GM19025 (cell line): ENCODE measurements around the gene GNG5.
"Not testable (repeated sequence)": the region's sequence is repeated elsewhere in the genome, so short reads cannot be mapped to it uniquely, and the experiment has no call there.

Experiments
- ATAC-seq: cut with Tn5 transposase; IDR thresholded peaks from one replicate; pipeline ENCODE4 v1.9.1; 2021; ENCODE audit warnings: mild to moderate bottlenecking, low read depth, moderate library complexity; ENCODE audit not compliant: unreplicated experiment

GNG5 gene

DNA sequence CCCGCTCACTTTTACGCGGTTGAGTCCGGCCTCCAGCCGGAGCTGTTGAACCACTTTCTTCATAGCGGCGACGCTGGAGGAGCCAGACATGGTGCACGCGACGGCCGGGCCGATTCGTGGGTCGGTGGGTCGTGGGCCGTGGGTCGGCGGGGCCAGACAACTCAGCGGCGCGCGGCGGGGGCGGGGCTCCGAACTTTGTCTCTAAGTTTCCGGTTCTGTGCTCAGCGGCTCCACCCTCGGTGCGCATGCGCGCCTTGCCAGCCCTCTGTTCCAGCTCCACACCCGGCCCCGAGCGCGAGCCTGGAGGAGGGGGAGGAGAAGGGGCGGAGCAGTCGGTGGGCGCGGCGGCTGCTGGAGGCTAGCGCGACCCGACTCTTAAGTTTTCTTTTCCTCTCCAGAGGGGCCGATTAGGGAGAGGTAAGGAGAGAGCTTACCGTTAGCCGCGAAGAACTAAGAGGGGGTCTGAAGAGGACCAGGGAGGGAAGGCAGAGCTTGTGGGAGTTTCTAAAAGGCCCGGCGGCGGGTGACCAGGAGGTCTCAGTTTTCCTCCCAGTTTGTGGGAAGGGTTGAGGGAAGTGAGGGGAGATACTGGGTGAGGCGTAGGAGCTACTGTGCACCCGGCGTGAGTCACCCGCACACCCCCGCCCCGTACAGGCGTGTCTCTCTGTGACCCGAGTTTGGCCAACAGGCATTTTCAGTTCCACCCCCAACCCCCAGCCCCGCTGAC lies at the start of gene GNG5, which contains the start of gene SPATA1:
GNG5 (minus strand) TSS at position 580 of the 727 bp plus-strand sequence; CDS start at position 90, 490 bp downstream.
SPATA1 (plus strand) TSS at position 385 of the 727 bp plus-strand sequence. CDS start 9,974 bp downstream, outside the sequence.
- ATAC-seq, result peak; percentile 75

GRCh38 chr1:84550826-84551225 lies 44.4 kb upstream of the GNG5 start:
- no peak for ATAC-seq

- no peak for ATAC-seq
Measured at GRCh38 chr1:84541679-84542078, 35.3 kb upstream of the GNG5 start.

DNA sequence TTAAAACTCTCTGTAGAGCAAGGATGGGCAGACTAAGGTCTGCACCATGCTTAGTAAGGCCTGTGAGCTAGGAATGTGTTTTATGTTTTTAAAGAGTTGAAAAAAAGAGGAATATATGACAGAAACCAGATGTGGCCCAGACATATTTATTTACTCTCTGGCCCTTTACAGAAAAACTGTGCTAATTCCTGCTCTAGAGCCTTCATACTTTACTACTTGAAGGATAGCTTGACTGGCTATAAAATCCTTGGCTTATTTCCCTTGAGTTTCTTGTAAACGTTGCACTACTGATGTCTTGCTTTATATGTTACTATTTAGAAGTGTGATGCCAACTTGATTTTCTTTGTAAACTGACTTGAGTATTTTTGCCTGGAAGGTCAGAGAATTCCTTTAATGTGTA lies 34.4 kb upstream of the GNG5 start:
- ATAC-seq, result no peak

GRCh38 chr1:84539972-84540371 lies 33.6 kb upstream of the GNG5 start:
- ATAC-seq, result no peak

- peak; percentile 86 for ATAC-seq
Measured at GRCh38 chr1:84538599-84538998, 32.2 kb upstream of the GNG5 start.

DNA sequence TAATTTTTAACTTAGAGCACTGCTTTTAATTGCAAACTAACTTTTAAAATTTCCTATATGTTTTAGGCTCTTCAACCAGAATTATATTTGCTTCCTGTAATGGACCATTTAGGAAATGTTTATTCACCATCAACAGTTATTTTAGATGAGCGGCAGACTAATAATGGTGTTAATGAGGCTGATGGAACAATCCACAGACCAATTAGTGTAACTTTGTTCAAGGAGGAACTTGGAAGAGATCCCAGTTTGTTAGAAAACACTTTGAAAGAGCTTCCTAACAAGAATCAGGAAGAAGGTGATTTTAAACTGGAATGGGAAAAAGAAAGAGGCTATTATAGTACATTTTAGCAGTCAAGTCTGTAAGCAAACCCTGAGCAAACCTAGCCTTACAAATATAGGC lies 19.4 kb upstream of the GNG5 start:
- no peak for ATAC-seq

DNA sequence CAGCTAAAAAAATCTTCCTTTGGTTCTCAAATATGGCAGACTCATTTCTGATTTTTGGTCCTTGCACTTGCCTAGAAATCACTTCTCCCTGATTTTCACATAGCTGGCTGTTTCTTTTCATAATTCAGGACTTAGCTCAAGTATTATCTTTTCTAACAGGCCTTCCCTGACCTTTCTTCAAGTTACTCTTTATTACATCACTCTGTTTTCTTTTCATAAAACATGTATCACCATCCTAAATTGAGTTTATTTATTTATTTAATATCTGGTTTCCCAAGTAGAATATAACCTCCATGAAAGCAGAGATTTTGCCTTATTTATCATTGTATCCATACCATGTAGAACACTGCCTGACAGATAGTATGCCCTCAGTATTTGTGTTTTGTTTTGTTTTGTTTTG lies 18.2 kb upstream of the GNG5 start:
- ATAC-seq, result no peak

DNA sequence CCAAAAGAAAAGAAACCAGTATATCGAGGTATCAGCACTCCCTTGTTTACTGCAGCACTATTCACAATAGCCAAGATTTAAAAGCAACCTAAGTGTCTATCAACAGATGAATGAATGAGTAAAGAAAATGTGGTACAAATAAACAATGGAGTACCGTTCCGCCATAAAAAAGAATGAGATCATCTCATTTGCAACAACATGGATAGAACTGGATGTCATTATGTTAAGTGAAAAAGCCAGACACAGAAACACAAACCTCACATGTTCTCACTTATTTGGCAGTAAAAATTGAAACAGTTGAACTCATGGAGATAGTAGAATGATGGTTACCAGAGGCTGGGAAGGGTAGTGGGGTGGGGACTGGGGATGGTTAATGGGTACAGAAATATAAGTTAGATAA lies 4.3 kb upstream of the GNG5 start:
- no peak for ATAC-seq

GRCh38 chr1:84510165-84510564 lies 3.8 kb upstream of the GNG5 start:
- no peak for ATAC-seq

GRCh38 chr1:84509029-84509428 lies 2.6 kb upstream of the GNG5 start:
- no peak for ATAC-seq

GRCh38 chr1:84508510-84508909 lies 2.1 kb upstream of the GNG5 start:
- no peak for ATAC-seq

DNA sequence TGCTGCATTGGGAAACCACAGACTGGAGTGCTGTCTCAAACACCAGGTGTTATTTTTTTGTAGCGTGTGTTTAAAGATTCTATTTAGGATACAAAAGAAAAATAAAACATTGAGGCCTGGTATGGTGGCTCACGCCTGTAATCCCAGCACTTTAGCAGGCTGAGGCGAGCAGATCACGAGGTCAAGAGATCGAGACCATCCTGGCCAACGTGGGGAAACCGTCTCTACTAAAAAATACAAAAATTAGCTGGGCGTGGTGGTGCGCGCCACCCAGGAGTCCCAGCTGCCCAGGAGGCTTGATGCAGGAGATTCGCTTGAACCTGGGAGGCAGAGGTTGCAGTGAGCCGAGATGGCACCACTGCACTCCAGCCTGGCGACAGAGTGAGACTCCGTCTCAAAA lies 1.5 kb upstream of the GNG5 start:
- not testable (repeated sequence) for ATAC-seq

DNA sequence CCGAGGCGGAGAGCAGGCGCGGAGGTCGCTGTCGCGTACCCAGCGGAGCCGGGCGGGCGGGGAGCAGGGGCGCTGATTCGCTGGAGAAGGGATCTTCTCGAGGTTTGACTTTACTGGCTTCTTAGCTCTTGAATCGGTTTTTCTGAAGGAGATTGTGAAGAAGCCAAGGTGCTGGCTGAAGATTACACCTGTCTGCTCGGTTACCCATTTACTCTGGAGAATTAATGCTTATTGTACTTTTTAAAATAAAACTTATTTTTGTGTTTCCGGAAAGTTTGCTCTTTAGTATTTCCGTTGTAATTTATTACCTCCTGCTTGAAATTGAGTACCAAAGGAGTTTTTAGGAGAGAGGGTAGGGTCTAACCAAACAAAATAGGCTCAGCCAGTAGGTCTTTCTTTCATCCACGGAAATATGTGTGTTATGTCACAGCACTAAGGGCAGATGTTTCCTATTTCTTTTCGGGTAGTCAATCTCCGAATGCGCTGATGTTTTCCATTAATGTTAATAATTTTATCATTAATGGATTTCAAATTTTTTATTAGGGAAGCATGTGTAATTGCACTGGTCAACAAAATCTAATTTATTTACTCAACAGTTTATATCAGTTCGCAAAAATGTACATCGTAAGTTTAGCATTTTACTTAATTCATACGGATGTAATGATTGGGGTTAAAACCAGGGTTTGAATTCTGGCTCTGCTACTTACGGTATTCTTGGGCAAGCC lies 510 bp upstream of the GNG5 start:
- no peak for ATAC-seq

DNA sequence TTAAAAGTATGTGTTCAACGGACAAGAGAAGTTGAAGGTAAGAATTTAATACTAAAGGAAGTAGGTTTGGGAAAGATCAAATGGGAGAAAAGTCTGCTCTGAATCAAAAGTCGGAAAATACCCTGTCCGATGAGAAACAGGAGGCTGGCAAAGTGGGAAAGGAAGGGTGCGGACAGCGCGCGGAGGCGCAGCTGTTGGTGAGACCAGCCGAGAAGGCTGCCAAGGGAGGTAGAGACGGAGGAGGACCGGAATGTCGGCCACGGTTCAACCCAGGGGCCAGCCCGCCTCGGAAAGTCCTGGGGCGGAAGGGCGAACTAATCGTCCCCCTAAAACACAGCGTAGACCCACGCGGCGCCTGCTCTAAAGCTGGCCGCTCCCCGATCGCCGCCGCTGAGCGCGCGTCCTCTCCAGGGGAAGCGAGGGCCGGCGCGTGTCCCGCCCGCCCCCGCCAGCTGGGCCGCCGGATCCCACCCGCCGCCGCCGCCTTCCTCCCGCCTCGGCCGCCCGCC lies 834 bp downstream of the GNG5 start:
- peak; percentile 30 for ATAC-seq

GRCh38 chr1:84504580-84505492 lies 1.5 kb downstream of the GNG5 start:
- no peak for ATAC-seq

GRCh38 chr1:84502927-84503326 lies 3.5 kb downstream of the GNG5 start:
- no peak for ATAC-seq

DNA sequence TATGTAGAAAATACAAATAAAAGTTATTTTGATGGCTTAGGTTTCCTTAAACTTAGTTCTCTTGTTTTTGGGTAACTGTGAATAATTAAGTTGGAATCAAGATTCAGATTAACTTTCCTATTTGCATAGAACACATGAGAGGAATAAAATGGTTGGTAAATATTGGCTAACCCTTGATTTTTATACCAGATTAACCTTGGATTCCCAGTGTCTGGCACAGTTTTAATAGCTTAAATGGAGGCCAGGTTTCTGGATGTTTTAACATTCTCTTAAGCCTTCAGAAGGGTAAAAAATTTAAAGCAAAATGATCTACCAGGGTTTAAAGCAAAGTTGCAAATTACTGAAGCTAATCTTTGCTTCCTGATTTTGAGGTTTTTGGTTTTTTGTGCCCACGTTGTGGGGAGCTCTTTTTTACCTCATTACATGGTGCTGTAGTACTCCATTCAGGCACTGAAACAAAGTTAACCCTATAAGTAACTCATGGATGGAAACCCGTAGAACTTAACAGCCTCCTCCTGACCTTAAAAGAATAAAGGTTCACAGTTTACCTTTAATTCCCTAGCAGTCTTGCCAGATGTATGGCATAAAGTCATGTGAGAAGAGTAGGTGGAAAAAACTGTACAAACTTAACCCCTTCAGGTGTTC lies 8.6 kb downstream of the GNG5 start:
- ATAC-seq, result no peak

DNA sequence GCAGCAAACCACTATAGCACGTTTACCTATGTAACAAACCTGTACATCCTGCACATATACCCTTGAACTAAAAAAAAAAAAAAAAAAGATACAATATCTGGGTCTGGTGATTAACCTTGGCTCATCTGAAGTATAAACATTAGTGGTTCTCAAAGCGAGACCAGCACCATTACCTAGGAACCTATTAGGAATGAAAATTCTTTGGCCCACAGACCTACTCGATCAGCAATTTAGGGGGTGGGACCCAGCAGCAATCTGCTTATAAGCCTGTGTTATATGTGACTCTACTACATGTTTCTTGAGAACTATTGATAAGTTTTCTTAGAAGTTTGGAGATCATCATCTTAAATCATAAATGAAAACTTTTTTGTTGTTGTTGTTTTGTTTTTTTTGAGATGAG lies 9.9 kb downstream of the GNG5 start:
- ATAC-seq, result no peak

- ATAC-seq, result no peak
Measured at GRCh38 chr1:84493747-84494146, 12.6 kb downstream of the GNG5 start.
